WERI-Rb-1 (cell line): ENCODE data around the gene SMCHD1.
"Not testable (repeated sequence)": the region's sequence is repeated elsewhere in the genome, so short reads cannot be mapped to it uniquely, and the experiment has no call there.

Source experiments
- DNase-seq: peaks from one replicate; pipeline ENCODE4 v3.0.0-alpha.2; 2020
- H3K27ac ChIP-seq: fragments of 250-450 bp; sonication (Bioruptor Pico); 2 replicates; pipeline ENCODE4 v1.5.1; 2020; ENCODE audit warnings: mild to moderate bottlenecking, moderate library complexity
- H3K27me3 ChIP-seq: fragments of 250-450 bp; sonication (Bioruptor Pico); 2 replicates; pipeline ENCODE4 v1.5.1; 2021; ENCODE audit warnings: mild to moderate bottlenecking, low read depth, moderate library complexity; ENCODE audit not compliant: insufficient read depth, severe bottlenecking
- H3K36me3 ChIP-seq: fragments of 250-450 bp; sonication (Bioruptor Pico); 2 replicates; pipeline ENCODE4 v1.5.1; 2020; ENCODE audit warnings: mild to moderate bottlenecking, moderate library complexity
- H3K4me3 ChIP-seq: 2 replicates; pipeline ENCODE4 v1.5.1; 2011; ENCODE audit warnings: low read depth, mild to moderate bottlenecking, control low read depth, low read length
- H3K9me3 ChIP-seq: fragments of 250-450 bp; sonication (Bioruptor Pico); 2 replicates; pipeline ENCODE4 v1.5.1; 2021; ENCODE audit warnings: mild to moderate bottlenecking, moderate library complexity; ENCODE audit not compliant: severe bottlenecking
- TF ChIP-seq, protein P1 (sequence below): IDR thresholded peaks from 2 replicates; pipeline ENCODE4 v1.5.1; 2011; ENCODE audit warnings: low read depth, mild to moderate bottlenecking, control low read depth, inconsistent platforms, low read length

The SMCHD1 gene

GRCh38 chr18:2792395-2792794 is 136.9 kb downstream of the SMCHD1 start:
- no peak overlapping the region for H3K27ac ChIP-seq
- no peaks in the 10 kb centered on the region for H3K9me3 ChIP-seq
- no peaks in the 10 kb centered on the region for H3K27me3 ChIP-seq
- no peak overlapping the region for H3K4me3 ChIP-seq
- TF ChIP-seq, protein P1, sequence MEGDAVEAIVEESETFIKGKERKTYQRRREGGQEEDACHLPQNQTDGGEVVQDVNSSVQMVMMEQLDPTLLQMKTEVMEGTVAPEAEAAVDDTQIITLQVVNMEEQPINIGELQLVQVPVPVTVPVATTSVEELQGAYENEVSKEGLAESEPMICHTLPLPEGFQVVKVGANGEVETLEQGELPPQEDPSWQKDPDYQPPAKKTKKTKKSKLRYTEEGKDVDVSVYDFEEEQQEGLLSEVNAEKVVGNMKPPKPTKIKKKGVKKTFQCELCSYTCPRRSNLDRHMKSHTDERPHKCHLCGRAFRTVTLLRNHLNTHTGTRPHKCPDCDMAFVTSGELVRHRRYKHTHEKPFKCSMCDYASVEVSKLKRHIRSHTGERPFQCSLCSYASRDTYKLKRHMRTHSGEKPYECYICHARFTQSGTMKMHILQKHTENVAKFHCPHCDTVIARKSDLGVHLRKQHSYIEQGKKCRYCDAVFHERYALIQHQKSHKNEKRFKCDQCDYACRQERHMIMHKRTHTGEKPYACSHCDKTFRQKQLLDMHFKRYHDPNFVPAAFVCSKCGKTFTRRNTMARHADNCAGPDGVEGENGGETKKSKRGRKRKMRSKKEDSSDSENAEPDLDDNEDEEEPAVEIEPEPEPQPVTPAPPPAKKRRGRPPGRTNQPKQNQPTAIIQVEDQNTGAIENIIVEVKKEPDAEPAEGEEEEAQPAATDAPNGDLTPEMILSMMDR = no peak
- DNase-seq = no peak
- peaks cover 34% of the 10 kb centered on the region for H3K36me3 ChIP-seq

GRCh38 chr18:2794159-2794558 is 138.6 kb downstream of the SMCHD1 start:
- Histone ChIP-seq H3K27ac (no peak overlapping the region), H3K9me3 (no peaks in the 10 kb centered on the region), H3K36me3 (peaks cover 33% of the 10 kb centered on the region), H3K27me3 (no peaks in the 10 kb centered on the region), H3K4me3 (no peak overlapping the region)
- DNase-seq = no peak
- TF ChIP-seq, protein P1 = no peak

GRCh38 chr18:2797951-2798350 is 142.4 kb downstream of the SMCHD1 start:
- no peaks in the 10 kb centered on the region for H3K27me3 ChIP-seq
- H3K4me3 ChIP-seq = no peak overlapping the region
- no peaks in the 10 kb centered on the region for H3K9me3 ChIP-seq
- DNase-seq = no peak
- no peak overlapping the region for H3K27ac ChIP-seq
- TF ChIP-seq, protein P1 = no peak
- H3K36me3 ChIP-seq = peaks cover 36% of the 10 kb centered on the region

DNA sequence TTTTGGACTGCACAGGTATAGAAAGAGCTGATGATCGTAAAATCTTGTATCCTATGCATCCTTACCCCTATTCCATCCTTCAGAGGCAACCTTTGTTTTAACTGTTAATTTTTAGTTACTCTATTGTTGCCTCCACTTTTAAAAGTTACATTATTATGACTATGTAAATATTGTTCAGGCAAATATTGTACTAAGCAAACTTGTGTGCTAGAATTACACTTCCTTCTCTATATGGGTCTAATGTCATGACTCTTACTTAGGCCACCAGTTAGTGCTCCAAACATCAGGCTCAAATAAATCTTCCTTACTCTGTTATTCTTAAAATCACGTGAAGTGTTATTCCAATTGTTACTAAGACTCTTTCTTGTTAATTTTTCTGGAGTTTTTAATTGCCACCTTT is 143.8 kb downstream of the SMCHD1 start:
- Histone ChIP-seq H3K27ac (no peak overlapping the region), H3K36me3 (peaks cover 36% of the 10 kb centered on the region), H3K4me3 (no peak overlapping the region), H3K27me3 (no peaks in the 10 kb centered on the region), H3K9me3 (no peaks in the 10 kb centered on the region)
- TF ChIP-seq, protein P1 = no peak
- no peak for DNase-seq

DNA sequence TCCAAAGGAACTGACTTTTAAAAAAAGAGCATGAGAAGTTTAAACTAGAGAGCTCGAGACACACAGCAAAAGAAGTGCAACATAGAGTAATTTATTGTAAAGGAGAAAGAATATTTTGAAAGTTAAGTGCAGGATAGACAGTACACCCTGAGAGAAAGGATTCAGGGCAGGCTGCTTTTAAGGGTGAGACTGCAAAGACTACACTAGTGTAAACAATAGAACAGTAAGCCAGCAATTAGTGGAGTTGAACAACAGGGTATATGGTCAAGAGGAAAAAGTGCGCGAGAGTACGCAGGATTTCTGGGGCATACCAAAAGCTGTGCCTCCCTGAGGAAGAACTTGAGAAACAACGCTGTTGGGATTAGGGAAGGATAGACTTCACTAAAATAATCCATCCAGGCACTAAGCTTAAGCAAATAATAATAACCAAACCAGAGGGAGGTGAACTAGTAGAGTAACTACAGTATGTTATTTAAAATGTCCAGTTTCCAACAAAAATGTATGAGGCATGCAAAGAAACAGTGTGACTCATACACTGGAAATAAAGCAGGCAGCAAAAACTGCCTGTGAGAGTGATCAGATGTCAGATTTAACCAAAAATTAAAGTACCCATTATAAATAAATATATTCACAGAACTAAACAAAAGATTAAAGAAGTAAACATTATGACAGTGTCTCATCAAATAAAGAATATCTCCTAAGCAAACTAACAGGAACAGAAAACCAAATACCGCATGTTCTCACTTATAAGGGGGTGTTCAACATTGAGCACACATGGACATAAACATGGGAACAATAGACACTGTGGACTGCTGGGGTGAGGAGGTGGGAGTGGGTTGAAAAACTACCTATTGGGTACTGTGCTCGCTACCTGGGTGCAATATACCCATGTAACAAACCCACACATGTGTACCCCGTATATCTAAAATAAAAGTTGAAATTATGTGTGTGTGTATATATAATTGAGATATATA is 150.7 kb downstream of the SMCHD1 start:
- no peak for DNase-seq
- peaks cover 4% of the 10 kb centered on the region; the same call in 1 of the 2 replicates for H3K36me3 ChIP-seq
- H3K27ac ChIP-seq = no peak overlapping the region
- no peak overlapping the region for H3K4me3 ChIP-seq
- H3K27me3 ChIP-seq = no peaks in the 10 kb centered on the region
- H3K9me3 ChIP-seq = peaks cover 4% of the 10 kb centered on the region
- TF ChIP-seq, protein P1 = no peak

DNA sequence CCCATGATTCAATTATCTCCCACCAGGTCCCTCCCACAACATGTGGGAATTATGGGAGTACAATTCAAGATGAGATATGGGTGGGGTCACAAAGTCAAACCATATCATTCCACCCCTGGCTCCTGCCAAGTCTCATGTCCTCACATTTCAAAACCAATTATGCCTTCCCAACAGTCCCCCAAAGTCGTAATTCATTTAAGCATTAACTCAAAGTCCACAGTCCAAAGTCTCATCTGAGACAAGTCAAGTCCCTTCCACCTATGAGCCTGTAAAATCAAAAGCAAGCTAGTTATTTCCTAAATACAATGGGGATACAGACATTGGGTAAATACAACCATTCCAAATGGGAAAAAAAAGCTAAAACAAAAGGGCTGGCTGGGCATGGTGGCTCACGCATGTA is 153.1 kb downstream of the SMCHD1 start:
- H3K9me3 ChIP-seq, DNase-seq, H3K4me3 ChIP-seq, H3K27me3 ChIP-seq, H3K27ac ChIP-seq, H3K36me3 ChIP-seq: not testable (repeated sequence)

- not testable (repeated sequence) for H3K36me3 ChIP-seq, H3K4me3 ChIP-seq, H3K9me3 ChIP-seq, H3K27me3 ChIP-seq, H3K27ac ChIP-seq, DNase-seq
Measured at GRCh38 chr18:2809666-2810183, 154.2 kb downstream of the SMCHD1 start.
